Fibroblast of lung (primary cell): ENCODE results near the gene BFSP2. TPM values are rescaled to one million over a fixed set of nuclear protein-coding genes. Genes with fewer than 3 reads are reported as not detected.
A peak's percentile ranks its signal among the peaks of the same experiment; 100 is the strongest.

Experiments
- DNase-seq, 2 donors: peaks; one replicate each; pipeline versions ENCODE4 v3.0.0 to v3.0.0-alpha.2; 2010; ENCODE audit warnings: low read depth in 2 of 2
- H2AFZ ChIP-seq: 2 replicates; pipeline ENCODE4 v1.5.1; 2012; ENCODE audit warnings: low read length, control low read depth, inconsistent platforms
- H3K27ac ChIP-seq: 2 replicates; pipeline ENCODE4 v1.5.1; 2011; ENCODE audit warnings: low read length, control low read depth; ENCODE audit not compliant: insufficient read depth
- H3K27me3 ChIP-seq: 2 replicates; pipeline ENCODE4 v1.5.1; 2011; ENCODE audit warnings: mild to moderate bottlenecking, low read length; ENCODE audit not compliant: control insufficient read depth, insufficient read depth
- H3K36me3 ChIP-seq: 2 replicates; pipeline ENCODE4 v1.5.1; 2011; ENCODE audit warnings: low read length; ENCODE audit not compliant: control insufficient read depth, insufficient read depth
- H3K4me1 ChIP-seq: 2 replicates; pipeline ENCODE4 v1.5.1; 2011; ENCODE audit warnings: low read length; ENCODE audit not compliant: control insufficient read depth, insufficient read depth; ENCODE audit errors: extremely low read depth
- H3K4me2 ChIP-seq: 2 replicates; pipeline ENCODE4 v1.5.1; 2011; ENCODE audit warnings: low read length, control low read depth; ENCODE audit not compliant: insufficient read depth; ENCODE audit errors: extremely low read depth
- H3K4me3 ChIP-seq, 4 experiments: fragments of 200-600 bp in 1 of 4; sonication (generic) in 1 of 4; replicated peaks in 1 of 4; 2 replicates each; pipeline ENCODE4 v1.5.1; 2011 to 2016; ENCODE audit warnings: low read length in 4 of 4, low read depth in 3 of 4, mild to moderate bottlenecking in 3 of 4, control low read depth in 2 of 4, inconsistent platforms in 1 of 4, mixed read lengths in 1 of 4; ENCODE audit not compliant: insufficient read depth in 1 of 4; ENCODE audit errors: control extremely low read depth in 1 of 4
- H3K79me2 ChIP-seq: 2 replicates; pipeline ENCODE4 v1.5.1; 2012; ENCODE audit warnings: mild to moderate bottlenecking, low read length, inconsistent platforms; ENCODE audit not compliant: control insufficient read depth, insufficient read depth
- H3K9ac ChIP-seq: 2 replicates; pipeline ENCODE4 v1.5.1; 2011; ENCODE audit warnings: mild to moderate bottlenecking, low read length, control low read depth; ENCODE audit not compliant: insufficient read depth
- H3K9me3 ChIP-seq: 2 replicates; pipeline ENCODE4 v1.5.1; 2012; ENCODE audit warnings: low read depth, low read length; ENCODE audit not compliant: control insufficient read depth, insufficient read depth
- H4K20me1 ChIP-seq: 2 replicates; pipeline ENCODE4 v1.5.1; 2011; ENCODE audit warnings: low read length; ENCODE audit not compliant: control insufficient read depth, insufficient read depth; ENCODE audit errors: extremely low read depth
- CTCF ChIP-seq, 2 donors: IDR thresholded peaks in 1 of 2; conservative IDR thresholded peaks in 1 of 2; 1 replicate in 1 of 2; 2 replicates in 1 of 2; pipeline ENCODE4 v1.5.1; 2011 to 2012; ENCODE audit warnings: low read length in 2 of 2, control low read depth in 1 of 2, inconsistent platforms in 1 of 2, low read depth in 1 of 2, mild to moderate bottlenecking in 1 of 2
- EZH2 ChIP-seq: IDR thresholded peaks from 2 replicates; pipeline ENCODE4 v1.5.1; 2012; ENCODE audit warnings: low read length, control low read depth, mild to moderate bottlenecking; ENCODE audit errors: missing control alignments
- polyA plus RNA-seq, 2 donors: library from polyadenylated mRNA; depleted of rRNA in 1 of 2; stranded (reverse) in 1 of 2; unstranded in 1 of 2; fragments of >200 nt; gene quantifications; 2 replicates each; pipeline ENCODE4 v1.2.1, GENCODE V29; 2011 to 2012; ENCODE audit warnings: missing spikeins in 1 of 2
- total RNA-seq: library from RNA; depleted of rRNA; stranded (reverse); fragments of >200 nt; gene quantifications from 2 replicates; pipeline ENCODE4 v1.2.1, GENCODE V29; 2014

Gene BFSP2
- total and polyA plus RNA-seq, 2 donors (not counting 1 experiment from before 2014, with no cell fraction given), result not detected

GRCh38 chr3:133390715-133391114 is 9.1 kb upstream of the BFSP2 start:
- Histone ChIP-seq H3K9me3 (no peaks in the 10 kb centered on the region), H3K79me2 (no peaks in the 10 kb centered on the region), H2AFZ (no peak overlapping the region), H3K36me3 (no peaks in the 10 kb centered on the region), H3K4me3 (no peak overlapping the region), H3K4me1 (no peaks in the 10 kb centered on the region), H3K9ac (no peak overlapping the region), H3K27ac (no peak overlapping the region), H4K20me1 (no peaks in the 10 kb centered on the region), H3K27me3 (no peaks in the 10 kb centered on the region), H3K4me2 (no peak overlapping the region)
- TF ChIP-seq EZH2 (no peak), CTCF (conservative IDR thresholded peaks at IDR 0.05 in 1 of 2, IDR thresholded peaks at IDR 0.05 in 1 of 2; ENCODE audit: low read depth in 1 of 2, low read length in 2 of 2) (no peak)
- DNase-seq, result no peak

GRCh38 chr3:133393204-133393603 is 6.7 kb upstream of the BFSP2 start:
- no peak for DNase-seq
- no peak overlapping the region for H2AFZ ChIP-seq
- no peaks in the 10 kb centered on the region for H3K4me1 ChIP-seq
- H4K20me1 ChIP-seq, result no peaks in the 10 kb centered on the region
- no peaks in the 10 kb centered on the region for H3K36me3 ChIP-seq
- H3K27ac ChIP-seq, result no peak overlapping the region
- no peaks in the 10 kb centered on the region for H3K27me3 ChIP-seq
- H3K4me2 ChIP-seq, result no peak overlapping the region
- TF ChIP-seq CTCF (conservative IDR thresholded peaks at IDR 0.05 in 1 of 2, IDR thresholded peaks at IDR 0.05 in 1 of 2; ENCODE audit: low read depth in 1 of 2, low read length in 2 of 2) (no peak), EZH2 (no peak)
- no peaks in the 10 kb centered on the region for H3K79me2 ChIP-seq
- no peak overlapping the region for H3K4me3 ChIP-seq
- H3K9ac ChIP-seq, result no peak overlapping the region
- no peaks in the 10 kb centered on the region for H3K9me3 ChIP-seq

- TF ChIP-seq CTCF (conservative IDR thresholded peaks at IDR 0.05 in 1 of 2, IDR thresholded peaks at IDR 0.05 in 1 of 2; ENCODE audit: low read depth in 1 of 2, low read length in 2 of 2) (no peak), EZH2 (no peak)
- Histone ChIP-seq H3K9ac (no peak overlapping the region), H2AFZ (no peak overlapping the region), H3K27ac (no peak overlapping the region), H3K4me1 (no peaks in the 10 kb centered on the region), H3K79me2 (no peaks in the 10 kb centered on the region), H3K4me2 (no peak overlapping the region), H3K9me3 (no peaks in the 10 kb centered on the region), H3K27me3 (no peaks in the 10 kb centered on the region), H4K20me1 (no peaks in the 10 kb centered on the region), H3K36me3 (no peaks in the 10 kb centered on the region), H3K4me3 (no peak overlapping the region)
- peak; percentile 31 to 36 for DNase-seq
Observed at GRCh38 chr3:133393691-133394474, 6.0 kb upstream of the BFSP2 start.
